ENCODE results near the gene EFCAB5. TPM values are rescaled to one million over a fixed set of nuclear protein-coding genes. Genes with fewer than 3 reads are reported as not detected.
"Not testable (repeated sequence)": the region's sequence is repeated elsewhere in the genome, so short reads cannot be mapped to it uniquely, and the experiment has no call there.

EFCAB5 gene
- total RNA-seq, 2 experiments from 2014 or later = 0.46 to 1.1 TPM

DNA sequence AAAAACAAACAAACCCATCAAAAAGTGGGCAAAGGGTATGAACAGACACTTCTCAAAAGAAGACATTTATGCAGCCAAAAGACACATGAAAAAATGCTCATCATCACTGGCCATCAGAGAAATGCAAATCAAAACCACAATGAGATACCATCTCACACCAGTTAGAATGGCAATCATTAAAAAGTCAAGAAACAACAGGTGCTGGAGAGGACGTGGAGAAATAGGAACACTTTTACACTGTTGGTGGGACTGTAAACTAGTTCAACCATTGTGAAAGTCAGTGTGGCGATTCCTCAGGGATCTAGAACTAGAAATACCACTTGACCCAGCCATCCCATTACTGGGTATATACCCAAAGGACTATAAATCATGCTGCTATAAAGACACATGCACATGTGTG, 83.9 kb downstream of the EFCAB5 start:
- H3K36me3 Mint-ChIP-seq, H3K4me1 Mint-ChIP-seq, H3K27ac Mint-ChIP-seq, H3K27me3 Mint-ChIP-seq, H3K9me3 Mint-ChIP-seq, DNase-seq, H3K4me3 Mint-ChIP-seq: not testable (repeated sequence)

GRCh38 chr17:30027676-30028075, 86.2 kb downstream of the EFCAB5 start:
- DNase-seq = no peak
- Mint-ChIP-seq H3K36me3 (no peaks in the 10 kb centered on the region), H3K9me3 (peaks cover 3% of the 10 kb centered on the region), H3K27me3 (no peaks in the 10 kb centered on the region), H3K4me3 (no peak overlapping the region), H3K27ac (no peak overlapping the region), H3K4me1 (no peaks in the 10 kb centered on the region)

DNA sequence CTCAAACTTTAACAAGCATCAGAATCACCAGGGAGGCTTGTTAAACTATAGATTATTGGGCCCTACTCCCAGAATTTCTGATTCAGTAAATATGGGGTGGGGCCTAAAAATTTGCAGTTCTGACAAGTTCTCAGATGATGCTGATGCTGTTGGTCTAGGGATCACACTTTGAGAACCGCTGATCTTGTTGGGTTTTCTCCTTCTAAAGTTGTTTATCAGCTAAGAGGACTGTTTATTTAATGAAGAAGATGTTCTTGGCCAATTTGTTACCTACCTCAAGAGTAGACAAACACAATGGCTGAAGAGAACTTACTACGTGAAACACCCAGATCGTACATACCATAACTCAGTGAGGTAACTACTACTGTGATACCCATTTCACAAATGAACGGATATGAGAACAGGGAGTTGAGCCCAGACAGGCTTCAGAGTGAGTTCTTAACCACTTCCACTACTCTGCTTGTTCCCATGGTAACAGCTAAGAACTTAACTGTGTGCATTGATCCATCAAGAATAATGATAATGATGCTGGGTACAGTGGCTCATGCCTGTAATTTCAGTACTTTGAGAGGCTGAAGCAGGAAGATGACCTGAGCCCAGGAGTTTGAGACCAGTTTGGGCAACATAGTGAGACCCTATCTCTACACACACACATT, 89.9 kb downstream of the EFCAB5 start:
- Mint-ChIP-seq H3K27me3 (no peaks in the 10 kb centered on the region), H3K9me3 (peaks cover 3% of the 10 kb centered on the region), H3K27ac (no peak overlapping the region), H3K36me3 (no peaks in the 10 kb centered on the region), H3K4me1 (no peaks in the 10 kb centered on the region), H3K4me3 (no peak overlapping the region)
- DNase-seq = no peak

DNA sequence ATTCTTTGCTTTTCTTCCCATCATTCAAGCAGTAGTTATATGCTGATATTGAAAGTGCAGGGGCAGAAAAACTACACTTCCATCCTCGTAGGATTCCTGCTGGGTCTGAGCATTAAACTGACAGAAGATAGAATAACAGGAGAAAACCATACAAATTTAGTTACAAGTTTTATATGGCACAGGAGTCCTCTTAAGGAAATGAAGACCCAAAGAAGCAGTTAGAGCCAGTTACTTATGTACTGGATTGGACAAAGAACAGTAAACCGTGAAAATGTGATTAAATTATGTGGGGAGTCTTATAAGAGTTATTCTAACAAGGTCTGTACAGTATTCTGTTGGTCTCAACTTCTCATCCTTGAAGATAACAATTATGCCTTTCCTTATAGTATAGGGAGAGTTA, 93.9 kb downstream of the EFCAB5 start:
- no peak for DNase-seq
- Mint-ChIP-seq H3K9me3 (no peaks in the 10 kb centered on the region), H3K27me3 (peaks cover 5% of the 10 kb centered on the region), H3K4me3 (no peak overlapping the region), H3K4me1 (no peaks in the 10 kb centered on the region), H3K36me3 (no peaks in the 10 kb centered on the region), H3K27ac (no peak overlapping the region)

DNA sequence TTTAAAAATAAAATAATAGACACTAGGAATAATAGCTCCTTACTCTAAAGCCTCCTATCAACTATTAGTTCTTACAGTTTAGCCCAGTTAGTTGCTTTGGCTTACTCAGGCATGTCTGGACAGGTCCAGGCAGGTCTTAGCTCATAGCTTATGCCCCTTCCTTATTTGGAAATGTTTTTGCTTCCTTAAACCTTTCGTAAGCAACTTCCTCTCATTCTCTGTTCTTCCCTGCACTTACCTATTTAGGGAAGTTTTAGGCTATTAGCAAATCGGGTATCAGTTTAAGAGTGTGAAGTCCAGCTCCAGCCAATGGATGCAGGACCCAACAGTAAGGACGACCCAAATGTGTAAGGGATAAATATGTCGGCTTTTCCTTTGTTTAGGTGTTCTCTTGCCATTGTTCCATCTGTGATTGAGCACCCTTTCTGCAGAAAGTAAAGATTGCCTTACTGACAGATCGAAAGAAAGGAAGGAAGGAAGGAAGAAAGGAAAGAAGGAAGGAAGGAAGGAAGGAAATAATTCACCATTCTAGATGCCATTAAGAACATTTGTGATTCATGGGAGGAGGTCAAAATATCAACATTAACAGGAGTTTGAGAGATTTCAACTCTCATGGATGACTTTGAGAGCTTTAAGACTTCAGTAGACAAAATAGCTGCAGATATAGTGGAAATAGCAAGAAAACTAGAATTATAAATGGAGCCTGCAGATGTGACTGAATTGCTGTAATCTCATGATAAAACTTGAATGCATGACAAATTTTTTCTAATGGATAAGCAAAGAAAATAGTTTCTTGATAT, 99.5 kb downstream of the EFCAB5 start:
- H3K27me3 Mint-ChIP-seq = peaks cover 11% of the 10 kb centered on the region
- not testable (repeated sequence) for H3K4me3 Mint-ChIP-seq, DNase-seq, H3K9me3 Mint-ChIP-seq, H3K27ac Mint-ChIP-seq, H3K36me3 Mint-ChIP-seq, H3K4me1 Mint-ChIP-seq

- H3K36me3 Mint-ChIP-seq = no peaks in the 10 kb centered on the region
- H3K4me3 Mint-ChIP-seq = no peak overlapping the region
- H3K4me1 Mint-ChIP-seq = no peaks in the 10 kb centered on the region
- no peak overlapping the region for H3K27ac Mint-ChIP-seq
- no peak for DNase-seq
- H3K9me3 Mint-ChIP-seq = peaks cover 3% of the 10 kb centered on the region
- H3K27me3 Mint-ChIP-seq = peaks cover 11% of the 10 kb centered on the region
Measured at GRCh38 chr17:30041551-30041950, 100.1 kb downstream of the EFCAB5 start.

GRCh38 chr17:30062372-30062771, 120.9 kb downstream of the EFCAB5 start:
- DNase-seq = no peak
- Mint-ChIP-seq H3K4me1 (no peaks in the 10 kb centered on the region), H3K36me3 (peaks cover 6% of the 10 kb centered on the region), H3K4me3 (no peak overlapping the region), H3K9me3 (peaks cover 16% of the 10 kb centered on the region), H3K27me3 (peaks cover 6% of the 10 kb centered on the region), H3K27ac (no peak overlapping the region)

DNA sequence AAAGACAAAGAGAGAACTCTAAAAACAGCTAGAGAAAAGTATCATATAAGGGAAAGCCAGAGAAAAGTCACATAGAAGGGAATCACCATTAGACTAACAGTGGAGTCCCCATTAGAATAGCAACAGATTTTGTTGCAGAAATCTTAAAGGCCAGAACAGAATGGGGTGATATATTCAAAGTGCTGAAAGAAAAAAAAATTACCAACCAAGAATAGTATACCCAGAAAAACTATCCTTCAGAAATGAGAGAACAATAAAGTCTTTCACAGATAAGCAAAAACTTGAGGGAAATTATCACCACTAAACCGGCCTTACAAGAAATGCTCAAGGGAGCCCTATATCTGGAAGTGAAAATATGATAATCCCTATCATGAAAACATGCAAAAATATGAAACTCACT, 123.3 kb downstream of the EFCAB5 start:
- Mint-ChIP-seq H3K36me3 (peaks cover 6% of the 10 kb centered on the region), H3K4me1 (no peaks in the 10 kb centered on the region), H3K4me3 (no peak overlapping the region), H3K27me3 (peaks cover 3% of the 10 kb centered on the region), H3K27ac (no peak overlapping the region), H3K9me3 (peaks cover 16% of the 10 kb centered on the region)
- DNase-seq = no peak

- no peaks in the 10 kb centered on the region for H3K4me1 Mint-ChIP-seq
- H3K4me3 Mint-ChIP-seq = no peak overlapping the region
- no peak for DNase-seq
- H3K36me3 Mint-ChIP-seq = peaks cover 6% of the 10 kb centered on the region
- no peak overlapping the region for H3K27ac Mint-ChIP-seq
- no peaks in the 10 kb centered on the region for H3K27me3 Mint-ChIP-seq
- H3K9me3 Mint-ChIP-seq = peaks cover 18% of the 10 kb centered on the region
Measured at GRCh38 chr17:30068465-30068864, 127.0 kb downstream of the EFCAB5 start.

GRCh38 chr17:30074254-30074653, 132.8 kb downstream of the EFCAB5 start:
- Mint-ChIP-seq H3K4me3 (no peak overlapping the region), H3K27me3 (peaks cover 6% of the 10 kb centered on the region), H3K9me3 (peaks cover 2% of the 10 kb centered on the region), H3K4me1 (no peaks in the 10 kb centered on the region), H3K36me3 (no peaks in the 10 kb centered on the region), H3K27ac (no peak overlapping the region)
- no peak for DNase-seq

GRCh38 chr17:30074730-30075129, 133.3 kb downstream of the EFCAB5 start:
- Mint-ChIP-seq H3K36me3 (no peaks in the 10 kb centered on the region), H3K9me3 (peaks cover 2% of the 10 kb centered on the region), H3K4me1 (no peaks in the 10 kb centered on the region), H3K4me3 (no peak overlapping the region), H3K27ac (no peak overlapping the region), H3K27me3 (peaks cover 6% of the 10 kb centered on the region)
- no peak for DNase-seq

GRCh38 chr17:30082773-30083172, 141.3 kb downstream of the EFCAB5 start:
- DNase-seq = no peak
- Mint-ChIP-seq H3K27ac (no peak overlapping the region), H3K36me3 (no peaks in the 10 kb centered on the region), H3K27me3 (peaks cover under 1% of the 10 kb centered on the region), H3K4me3 (no peak overlapping the region), H3K4me1 (no peaks in the 10 kb centered on the region), H3K9me3 (no peaks in the 10 kb centered on the region)

GRCh38 chr17:30084788-30085187, 143.4 kb downstream of the EFCAB5 start:
- Mint-ChIP-seq H3K9me3 (no peaks in the 10 kb centered on the region), H3K27ac (no peak overlapping the region), H3K4me1 (no peaks in the 10 kb centered on the region), H3K27me3 (no peaks in the 10 kb centered on the region), H3K4me3 (no peak overlapping the region), H3K36me3 (no peaks in the 10 kb centered on the region)
- no peak for DNase-seq

DNA sequence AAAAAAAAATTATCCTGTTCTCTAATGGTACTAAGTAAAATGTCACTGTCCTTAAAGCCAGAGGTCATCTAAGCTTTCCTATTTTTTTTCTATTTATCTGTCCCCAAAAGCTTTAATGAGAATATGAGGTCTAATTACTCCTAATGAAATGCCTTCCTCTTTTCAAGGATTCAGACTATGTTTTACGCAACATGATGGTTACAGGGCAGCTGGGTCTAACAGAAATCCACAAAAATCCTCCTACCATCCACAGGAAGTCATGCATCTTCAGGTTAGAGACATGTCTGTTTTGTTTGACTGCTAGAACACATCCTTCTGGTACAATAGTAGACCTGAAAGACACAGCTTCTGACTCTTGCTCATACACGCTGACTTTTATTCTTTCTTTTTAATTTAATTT, 145.5 kb downstream of the EFCAB5 start:
- Mint-ChIP-seq H3K27me3 (no peaks in the 10 kb centered on the region), H3K9me3 (no peaks in the 10 kb centered on the region), H3K27ac (no peak overlapping the region), H3K4me3 (no peak overlapping the region), H3K36me3 (no peaks in the 10 kb centered on the region), H3K4me1 (no peaks in the 10 kb centered on the region)
- DNase-seq = no peak

DNA sequence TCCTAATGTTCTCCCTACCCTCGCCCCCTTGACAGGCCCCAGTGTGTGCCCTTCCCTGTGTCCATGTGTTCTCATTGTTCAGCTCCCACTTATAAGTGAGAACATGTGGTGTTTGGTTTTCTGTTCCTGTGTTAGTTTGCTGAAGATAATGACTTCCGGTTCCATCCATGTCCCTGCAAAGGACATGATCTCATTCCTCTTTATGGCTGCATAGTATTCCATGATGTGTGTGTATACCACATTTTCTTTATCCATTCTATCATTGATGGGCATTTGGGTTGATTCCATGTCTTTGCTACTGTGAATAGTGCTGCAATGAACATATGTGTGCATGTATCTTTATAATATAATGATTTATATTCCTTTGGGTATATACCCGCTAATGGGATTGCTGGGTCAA, 146.0 kb downstream of the EFCAB5 start:
- not testable (repeated sequence) for DNase-seq, H3K4me1 Mint-ChIP-seq, H3K27ac Mint-ChIP-seq, H3K9me3 Mint-ChIP-seq, H3K27me3 Mint-ChIP-seq, H3K36me3 Mint-ChIP-seq, H3K4me3 Mint-ChIP-seq

DNA sequence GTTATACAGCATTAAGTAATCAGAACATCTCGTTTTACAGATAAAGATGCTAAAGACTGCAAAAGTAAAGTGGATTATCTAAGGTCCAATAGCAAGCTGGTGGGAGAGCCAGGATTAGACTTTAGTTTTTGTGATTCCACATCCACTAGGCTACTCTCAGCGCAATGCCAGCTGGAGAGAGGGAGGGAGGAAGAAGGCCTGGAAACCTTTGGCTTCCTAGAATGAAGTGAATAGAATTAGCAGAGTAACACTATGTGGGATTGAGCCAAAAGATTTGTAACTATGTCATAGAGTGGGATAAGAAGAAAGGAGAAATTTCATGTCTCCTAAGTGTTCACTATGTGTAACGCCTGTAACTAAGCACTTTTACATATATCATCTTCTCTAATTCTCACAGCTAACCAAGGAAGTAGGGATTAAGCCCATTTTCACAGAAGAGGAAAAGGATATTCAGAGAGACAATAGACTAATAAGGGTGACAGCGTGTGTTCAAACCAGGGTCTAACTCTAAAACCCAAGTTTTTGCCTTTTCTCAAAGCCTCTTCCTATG, 149.8 kb downstream of the EFCAB5 start:
- H3K4me1 Mint-ChIP-seq = peaks cover 10% of the 10 kb centered on the region
- no peak for DNase-seq

More for the DNA sequence above, 149.8 kb downstream of the EFCAB5 start:
- Mint-ChIP-seq H3K4me3 (no peak overlapping the region), H3K36me3 (no peaks in the 10 kb centered on the region), H3K9me3 (no peaks in the 10 kb centered on the region), H3K27ac (no peak overlapping the region), H3K27me3 (peaks cover 20% of the 10 kb centered on the region)
